ENCODE measurements around the gene RALGPS1. TPM values are rescaled to one million over a fixed set of nuclear protein-coding genes. Genes with fewer than 3 reads are reported as not detected.

RALGPS1 gene
- polyA plus RNA-seq, 3 donors: 0.60 to 4.6 (median 1.3) TPM

- Histone ChIP-seq H4K20me1 (ENCODE audit: insufficient read depth, low read length) (no peaks in the 10 kb centered on the region), H3K79me2 (ENCODE audit: insufficient read depth, low read length) (no peaks in the 10 kb centered on the region), H3K9me3 (replicated peaks in 1 of 2; ENCODE audit: control insufficient read depth in 1 of 2, insufficient read depth in 1 of 2, low read length in 2 of 2) (no peaks in the 10 kb centered on the region), H3K27me3 (ENCODE audit: control insufficient read depth in 2 of 2, insufficient read depth in 2 of 2, low read length in 2 of 2) (no peaks in the 10 kb centered on the region), H3K27ac (ENCODE audit: low read depth in 1 of 2, low read length in 2 of 2) (no peak overlapping the region), H3K4me2 (replicated peaks; ENCODE audit: extremely low read depth, low read length, poor library complexity, severe bottlenecking) (no peak overlapping the region), H2AFZ (ENCODE audit: insufficient read depth, low read depth, low read length, poor library complexity, severe bottlenecking) (no peak overlapping the region), H3K4me1 (ENCODE audit: control insufficient read depth in 1 of 2, insufficient read depth in 2 of 2, low read length in 2 of 2) (no peaks in the 10 kb centered on the region), H3K4me3 (replicated peaks in 1 of 3; ENCODE audit: low read depth in 2 of 3, low read length in 3 of 3) (no peak overlapping the region), H3K9ac (ENCODE audit: insufficient read depth, low read length, poor library complexity, severe bottlenecking) (no peak overlapping the region), H3K36me3 (replicated peaks in 1 of 2; ENCODE audit: control insufficient read depth in 1 of 2, insufficient read depth in 2 of 2, low read length in 2 of 2) (no peaks in the 10 kb centered on the region)
- no peak for TF ChIP-seq CTCF (IDR thresholded peaks at IDR 0.05)
- Mint-ChIP-seq H3K27ac (no peak overlapping the region), H3K9me3 (peaks cover 0 to 1% (median 0%) of the 10 kb centered on the region in 7 donors), H3K4me1 (no peaks in the 10 kb centered on the region), H3K36me3 (no peaks in the 10 kb centered on the region), H3K27me3 (ENCODE audit: low read depth in 3 of 3) (peaks cover 3 to 8% (median 6%) of the 10 kb centered on the region in 3 donors), H3K4me3 (no peak overlapping the region)
- no peak for DNase-seq
- intact Hi-C loops (cut with micrococcal nuclease): no loop called here
- WGBS (ENCODE audit: insufficient coverage): 100% methylated on average over 2 of the region's 2 CpGs
Observed at GRCh38 chr9:127253446-127253845, 338.9 kb downstream of the RALGPS1 start.

GRCh38 chr9:127255692-127256091 lies 341.1 kb downstream of the RALGPS1 start:
- Mint-ChIP-seq H3K27me3 (ENCODE audit: low read depth in 3 of 3) (peaks cover 1 to 6% (median 2%) of the 10 kb centered on the region in 3 donors), H3K9me3 (peaks cover 0 to 1% (median 0%) of the 10 kb centered on the region in 7 donors), H3K4me3 (no peak overlapping the region), H3K36me3 (no peaks in the 10 kb centered on the region), H3K4me1 (no peaks in the 10 kb centered on the region), H3K27ac (no peak overlapping the region)
- Histone ChIP-seq H3K27ac (ENCODE audit: low read depth in 1 of 2, low read length in 2 of 2) (no peak overlapping the region), H3K9me3 (replicated peaks in 1 of 2; ENCODE audit: control insufficient read depth in 1 of 2, insufficient read depth in 1 of 2, low read length in 2 of 2) (no peaks in the 10 kb centered on the region), H3K4me3 (replicated peaks in 1 of 3; ENCODE audit: low read depth in 2 of 3, low read length in 3 of 3) (no peak overlapping the region), H3K36me3 (replicated peaks in 1 of 2; ENCODE audit: control insufficient read depth in 1 of 2, insufficient read depth in 2 of 2, low read length in 2 of 2) (no peaks in the 10 kb centered on the region), H3K27me3 (ENCODE audit: control insufficient read depth in 2 of 2, insufficient read depth in 2 of 2, low read length in 2 of 2) (no peaks in the 10 kb centered on the region), H3K4me1 (ENCODE audit: control insufficient read depth in 1 of 2, insufficient read depth in 2 of 2, low read length in 2 of 2) (no peaks in the 10 kb centered on the region), H2AFZ (ENCODE audit: insufficient read depth, low read depth, low read length, poor library complexity, severe bottlenecking) (no peak overlapping the region), H3K4me2 (replicated peaks; ENCODE audit: extremely low read depth, low read length, poor library complexity, severe bottlenecking) (no peak overlapping the region), H4K20me1 (ENCODE audit: insufficient read depth, low read length) (no peaks in the 10 kb centered on the region), H3K79me2 (ENCODE audit: insufficient read depth, low read length) (no peaks in the 10 kb centered on the region), H3K9ac (ENCODE audit: insufficient read depth, low read length, poor library complexity, severe bottlenecking) (no peak overlapping the region)
- TF ChIP-seq CTCF (IDR thresholded peaks at IDR 0.05): no peak
- DNase-seq: no peak
- intact Hi-C loops (cut with micrococcal nuclease): no loop called here

Measured in CD14-positive monocyte (primary cell).